COLO829 (cell line): ENCODE measurements around the gene USP5.
"Not testable (repeated sequence)": the region's sequence is repeated elsewhere in the genome, so short reads cannot be mapped to it uniquely, and the experiment has no call there.

Experiments used
- DNase-seq: peaks from one replicate; pipeline ENCODE4 v3.0.0; 2012; ENCODE audit warnings: low spot score

USP5 gene

DNA sequence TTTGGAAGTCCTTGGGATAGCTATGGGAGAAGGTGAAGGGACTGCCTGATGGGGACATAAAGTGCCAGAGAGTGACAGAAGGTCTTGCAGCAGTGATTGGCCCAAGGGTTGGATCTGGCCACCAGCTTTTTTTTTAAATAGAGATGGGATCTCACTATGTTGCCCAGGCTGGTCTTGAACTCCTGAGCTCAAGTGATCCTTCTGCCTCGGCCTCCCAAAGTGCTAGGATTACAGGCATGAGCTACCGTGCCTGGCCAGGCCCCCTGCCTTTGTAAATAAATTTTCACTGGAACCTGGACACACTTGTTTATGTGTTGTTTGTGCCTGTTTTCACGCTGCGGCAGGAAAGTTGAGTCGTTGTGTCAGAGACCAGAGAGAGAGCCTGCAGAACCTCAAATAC lies 13.4 kb downstream of the USP5 start:
- DNase-seq = not testable (repeated sequence)

DNA sequence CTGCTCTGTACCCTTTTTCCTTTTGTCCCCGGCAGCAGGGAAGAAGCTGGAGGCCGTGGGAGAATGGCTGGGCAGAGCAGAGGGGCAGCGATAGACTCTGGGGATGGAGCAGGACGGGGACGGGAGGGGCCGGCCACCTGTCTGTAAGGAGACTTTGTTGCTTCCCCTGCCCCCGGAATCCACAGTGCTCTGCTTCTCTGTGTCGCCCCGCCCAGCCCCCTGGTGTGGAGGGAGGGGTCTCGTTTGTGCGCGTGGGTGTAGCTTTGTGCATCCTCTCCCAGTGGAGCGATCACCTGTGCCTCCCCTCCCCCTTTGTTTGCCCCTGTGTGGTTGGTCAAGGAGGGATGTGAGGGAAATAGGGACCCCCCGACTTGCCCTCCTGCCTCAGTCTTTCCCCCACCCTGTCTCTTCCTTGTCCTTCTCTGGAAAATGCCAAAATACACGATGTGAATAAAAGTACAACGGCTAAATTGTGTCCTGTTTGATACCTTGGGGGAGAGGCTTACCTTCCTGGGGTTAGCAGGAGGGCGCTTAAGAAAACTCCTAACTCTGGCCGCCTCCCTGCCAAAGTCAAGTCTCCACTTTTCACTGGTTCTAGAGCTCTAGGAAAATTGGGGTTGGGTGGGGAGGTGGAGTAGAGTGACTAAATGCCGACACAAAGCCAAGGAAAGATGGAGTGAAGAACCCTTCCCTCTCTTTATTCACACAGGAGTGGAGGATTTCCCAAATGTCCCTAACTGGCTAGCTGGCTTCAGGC lies 14.4 kb downstream of the USP5 start:
- DNase-seq = no peak

DNA sequence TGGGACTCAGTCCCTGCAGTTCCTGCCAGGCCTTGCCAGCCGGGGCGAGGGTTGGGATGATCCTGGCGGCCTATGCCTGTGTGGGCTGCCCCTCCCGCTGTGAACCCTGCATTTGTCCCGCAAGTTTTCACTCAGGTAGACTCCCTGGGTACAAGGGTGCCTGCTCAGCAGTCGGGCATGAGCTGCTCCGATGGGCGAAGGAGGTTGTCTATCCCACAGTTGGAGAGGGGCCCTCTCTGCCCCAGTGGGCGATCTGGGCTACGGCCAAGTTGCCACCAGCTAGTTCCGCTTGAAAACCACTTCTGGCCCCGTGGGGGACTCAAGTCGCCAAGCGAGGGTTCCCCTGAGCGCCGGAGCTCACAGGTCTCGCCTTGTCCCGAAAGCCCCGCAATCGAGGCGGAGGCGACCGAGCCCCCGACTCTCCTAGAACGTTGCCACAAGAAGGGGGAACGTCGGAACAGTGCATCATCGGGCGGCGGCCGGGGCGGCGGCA lies 15.0 kb downstream of the USP5 start:
- no peak for DNase-seq

DNA sequence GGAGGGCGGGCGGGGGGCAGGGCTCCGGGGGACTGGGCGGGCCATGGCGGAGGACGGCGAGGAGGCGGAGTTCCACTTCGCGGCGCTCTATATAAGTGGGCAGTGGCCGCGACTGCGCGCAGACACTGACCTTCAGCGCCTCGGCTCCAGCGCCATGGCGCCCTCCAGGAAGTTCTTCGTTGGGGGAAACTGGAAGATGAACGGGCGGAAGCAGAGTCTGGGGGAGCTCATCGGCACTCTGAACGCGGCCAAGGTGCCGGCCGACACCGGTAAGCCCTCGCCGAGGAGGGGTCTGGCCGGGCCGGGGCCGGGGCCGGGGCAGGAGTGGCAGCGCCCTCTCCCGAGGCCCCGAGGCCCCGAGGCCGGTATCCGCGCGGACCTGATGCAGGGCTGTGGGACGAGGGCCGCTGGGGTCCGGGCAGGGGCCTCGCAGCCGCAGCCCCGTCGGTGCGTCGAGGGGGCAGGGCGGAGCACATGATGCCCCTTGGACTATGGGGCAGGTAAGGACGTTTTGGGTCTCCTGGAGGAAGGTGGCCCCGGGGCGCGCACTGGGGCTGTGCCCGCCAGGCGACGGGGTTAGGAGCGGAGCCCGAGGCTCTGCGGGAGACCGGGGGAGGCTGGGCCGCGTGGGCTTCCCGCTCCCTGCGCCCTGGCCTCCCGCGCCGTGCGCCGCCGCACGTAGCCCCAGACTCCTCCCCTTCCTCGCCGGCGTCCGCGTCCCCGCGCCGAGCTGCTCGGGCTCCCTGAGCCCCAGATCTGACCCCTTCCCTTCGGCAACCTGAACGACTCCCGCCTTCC lies 15.7 kb downstream of the USP5 start, which contains the start of gene TPI1:
Gene TPI1, plus strand, starts transcription at position 119 of the 798 bp plus-strand sequence. Its CDS starts 36 bp downstream, at position 155.
- peak; percentile 85 for DNase-seq

DNA sequence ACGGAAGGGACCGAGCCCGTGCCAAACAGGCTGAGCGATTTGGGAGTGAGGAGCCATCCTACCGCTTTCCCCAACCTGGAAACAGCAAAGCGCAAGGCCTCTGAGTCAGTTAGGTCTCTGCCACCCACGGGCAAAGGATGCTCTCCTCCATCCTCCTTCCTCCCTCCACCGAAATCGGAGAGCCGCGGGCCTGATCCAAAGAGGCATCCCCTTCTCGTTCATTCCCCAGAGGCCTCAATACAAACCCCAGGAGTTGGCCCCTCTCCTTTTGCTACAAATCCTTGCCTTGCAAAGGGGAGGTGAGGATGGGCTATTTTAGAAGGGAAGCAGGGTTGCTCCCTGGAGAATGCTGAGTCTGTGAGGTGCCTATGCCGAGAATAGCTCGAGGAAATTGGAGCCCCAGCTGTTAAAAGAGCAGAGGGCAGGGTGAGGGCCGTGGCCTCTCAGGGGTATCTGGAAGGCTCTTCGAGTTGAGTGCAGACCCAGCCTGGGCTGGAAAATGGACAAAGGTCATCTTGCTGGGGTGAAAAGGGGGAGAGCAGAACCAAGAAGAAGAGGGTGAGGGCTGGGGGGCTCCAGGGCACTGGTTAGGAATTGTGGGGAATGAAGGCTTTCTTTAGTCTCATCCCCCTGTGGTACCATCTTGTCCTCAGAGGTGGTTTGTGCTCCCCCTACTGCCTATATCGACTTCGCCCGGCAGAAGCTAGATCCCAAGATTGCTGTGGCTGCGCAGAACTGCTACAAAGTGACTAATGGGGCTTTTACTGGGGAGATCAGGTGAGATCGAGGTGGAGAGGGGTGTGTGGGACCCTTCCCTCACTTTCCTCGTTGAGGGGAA lies 16.5 kb downstream of the USP5 start:
- no peak for DNase-seq

DNA sequence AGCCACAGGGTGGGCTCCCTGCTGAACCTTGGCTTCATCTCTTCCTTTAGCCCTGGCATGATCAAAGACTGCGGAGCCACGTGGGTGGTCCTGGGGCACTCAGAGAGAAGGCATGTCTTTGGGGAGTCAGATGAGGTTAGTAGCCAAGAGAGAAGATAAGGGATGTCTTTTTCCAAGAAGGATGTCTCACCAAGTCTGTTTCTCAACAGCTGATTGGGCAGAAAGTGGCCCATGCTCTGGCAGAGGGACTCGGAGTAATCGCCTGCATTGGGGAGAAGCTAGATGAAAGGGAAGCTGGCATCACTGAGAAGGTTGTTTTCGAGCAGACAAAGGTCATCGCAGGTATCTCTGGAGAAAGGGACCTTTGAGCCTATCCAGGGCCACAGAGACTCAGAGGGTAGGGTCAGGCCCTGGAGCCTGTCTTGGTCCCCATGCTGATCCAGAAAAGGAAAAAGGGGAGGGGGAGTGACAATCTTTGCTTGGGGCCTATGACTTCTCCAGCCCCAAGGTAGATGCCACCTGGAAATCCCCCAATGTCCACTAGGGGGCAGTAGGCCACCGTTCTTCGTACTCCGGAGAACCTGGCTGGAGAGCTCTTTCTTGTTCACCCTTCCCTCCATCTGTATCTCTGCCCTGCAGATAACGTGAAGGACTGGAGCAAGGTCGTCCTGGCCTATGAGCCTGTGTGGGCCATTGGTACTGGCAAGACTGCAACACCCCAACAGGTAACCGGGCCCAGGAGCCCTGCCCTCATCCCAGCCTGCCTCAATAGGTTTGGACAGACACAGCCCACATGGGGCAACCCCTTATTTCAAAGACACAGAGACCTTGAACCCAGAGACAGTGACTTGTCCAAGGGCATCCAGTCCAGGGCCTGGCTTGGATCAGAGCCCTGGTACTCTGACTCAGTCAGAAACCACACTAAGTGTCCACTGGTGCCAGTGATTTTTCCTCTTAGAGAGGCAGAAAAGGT lies 17.4 kb downstream of the USP5 start:
- DNase-seq = peak; percentile 69

DNA sequence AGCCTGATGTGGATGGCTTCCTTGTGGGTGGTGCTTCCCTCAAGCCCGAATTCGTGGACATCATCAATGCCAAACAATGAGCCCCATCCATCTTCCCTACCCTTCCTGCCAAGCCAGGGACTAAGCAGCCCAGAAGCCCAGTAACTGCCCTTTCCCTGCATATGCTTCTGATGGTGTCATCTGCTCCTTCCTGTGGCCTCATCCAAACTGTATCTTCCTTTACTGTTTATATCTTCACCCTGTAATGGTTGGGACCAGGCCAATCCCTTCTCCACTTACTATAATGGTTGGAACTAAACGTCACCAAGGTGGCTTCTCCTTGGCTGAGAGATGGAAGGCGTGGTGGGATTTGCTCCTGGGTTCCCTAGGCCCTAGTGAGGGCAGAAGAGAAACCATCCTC lies 18.4 kb downstream of the USP5 start:
- not testable (repeated sequence) for DNase-seq

DNA sequence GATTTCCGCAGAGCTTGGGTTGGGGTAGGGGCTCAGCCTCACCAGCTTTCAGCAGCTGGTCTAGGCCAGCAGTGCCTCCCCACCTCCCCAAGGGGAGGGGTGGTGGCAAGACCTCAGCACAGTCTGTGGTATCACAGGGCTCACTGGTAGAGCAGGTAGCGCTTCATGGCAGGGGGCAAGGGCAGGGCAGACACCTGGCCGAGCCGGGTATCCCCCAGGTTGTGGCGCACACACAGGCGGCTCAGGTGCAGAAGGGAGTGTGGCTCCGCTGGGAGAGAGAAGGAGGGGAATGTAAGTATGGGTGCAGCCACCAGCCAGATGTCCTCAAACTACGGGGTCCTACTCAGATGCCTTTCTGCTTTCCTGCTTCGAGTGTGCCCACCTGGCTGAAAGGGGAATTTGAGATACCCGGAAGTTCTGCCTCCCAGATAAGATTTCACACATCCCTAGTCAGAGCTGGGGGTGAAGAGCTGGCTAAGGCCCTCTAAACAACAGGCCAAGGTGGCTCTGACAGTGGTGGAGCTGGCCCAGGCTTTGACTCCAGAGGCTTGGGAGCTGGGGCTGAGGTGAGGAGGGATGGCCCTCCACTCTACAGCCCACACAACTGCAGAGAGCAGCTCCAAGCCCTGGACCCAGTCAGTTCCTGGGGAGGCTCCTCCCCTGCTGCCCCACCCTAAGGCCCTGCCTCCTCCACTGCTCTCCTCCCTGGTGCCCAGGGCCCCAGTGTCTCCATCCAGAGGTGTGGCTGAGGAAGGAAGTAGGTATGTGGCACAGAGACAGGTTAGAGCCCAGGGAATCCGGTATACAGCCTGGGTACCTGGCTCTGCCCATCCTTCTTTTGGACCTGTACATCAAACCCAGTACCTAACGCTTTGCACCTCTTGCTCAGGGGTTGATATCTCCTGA lies 19.4 kb downstream of the USP5 start:
- DNase-seq = no peak

DNA sequence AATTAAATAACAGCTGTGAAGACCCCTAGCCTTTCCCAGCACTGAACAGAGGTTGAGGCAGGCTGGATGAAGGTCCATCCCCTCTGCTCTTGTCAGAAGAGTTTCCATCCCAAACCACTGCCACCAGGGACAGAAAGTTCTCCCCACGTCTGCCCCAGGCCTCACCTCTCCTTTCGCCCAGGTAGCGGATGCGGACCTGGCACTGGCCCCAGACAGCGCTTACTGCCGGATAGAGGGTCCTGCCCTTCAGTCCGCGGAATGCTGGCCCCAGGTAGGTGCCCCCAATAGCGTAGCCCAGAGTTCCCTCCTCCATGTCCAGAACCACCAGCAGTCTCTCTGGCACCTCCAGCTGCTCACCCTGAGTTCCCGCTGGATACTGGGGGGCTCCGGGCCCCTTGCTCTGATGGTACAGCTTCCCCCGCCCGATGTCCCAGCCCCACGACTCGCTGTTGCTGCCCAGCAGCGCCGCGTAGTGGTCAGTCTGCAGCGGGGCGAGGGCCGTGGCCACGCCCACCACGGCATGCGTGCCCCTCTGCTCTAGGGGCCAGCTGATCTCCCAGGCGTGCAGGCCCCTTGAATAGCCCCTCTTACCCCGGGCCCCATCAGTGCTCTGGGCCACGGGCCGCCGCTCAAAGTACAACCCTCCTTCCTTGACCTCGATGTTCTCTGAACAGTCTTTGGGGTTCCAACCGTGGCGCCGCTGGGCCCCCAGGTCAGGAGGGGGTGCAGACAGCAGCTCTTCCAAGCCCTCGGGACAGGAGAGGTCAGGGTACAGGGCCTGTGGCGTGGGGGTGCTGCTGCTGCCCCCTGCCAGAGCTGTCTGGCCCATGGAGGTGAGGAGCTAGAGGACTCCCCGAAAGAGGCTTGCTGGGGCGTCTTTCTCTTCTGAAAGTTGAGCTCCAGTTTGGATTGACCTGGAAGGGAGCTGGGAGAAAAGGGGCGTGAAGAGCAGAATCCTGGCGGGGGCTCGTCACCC lies 20.4 kb downstream of the USP5 start:
- peak; percentile 66 for DNase-seq

DNA sequence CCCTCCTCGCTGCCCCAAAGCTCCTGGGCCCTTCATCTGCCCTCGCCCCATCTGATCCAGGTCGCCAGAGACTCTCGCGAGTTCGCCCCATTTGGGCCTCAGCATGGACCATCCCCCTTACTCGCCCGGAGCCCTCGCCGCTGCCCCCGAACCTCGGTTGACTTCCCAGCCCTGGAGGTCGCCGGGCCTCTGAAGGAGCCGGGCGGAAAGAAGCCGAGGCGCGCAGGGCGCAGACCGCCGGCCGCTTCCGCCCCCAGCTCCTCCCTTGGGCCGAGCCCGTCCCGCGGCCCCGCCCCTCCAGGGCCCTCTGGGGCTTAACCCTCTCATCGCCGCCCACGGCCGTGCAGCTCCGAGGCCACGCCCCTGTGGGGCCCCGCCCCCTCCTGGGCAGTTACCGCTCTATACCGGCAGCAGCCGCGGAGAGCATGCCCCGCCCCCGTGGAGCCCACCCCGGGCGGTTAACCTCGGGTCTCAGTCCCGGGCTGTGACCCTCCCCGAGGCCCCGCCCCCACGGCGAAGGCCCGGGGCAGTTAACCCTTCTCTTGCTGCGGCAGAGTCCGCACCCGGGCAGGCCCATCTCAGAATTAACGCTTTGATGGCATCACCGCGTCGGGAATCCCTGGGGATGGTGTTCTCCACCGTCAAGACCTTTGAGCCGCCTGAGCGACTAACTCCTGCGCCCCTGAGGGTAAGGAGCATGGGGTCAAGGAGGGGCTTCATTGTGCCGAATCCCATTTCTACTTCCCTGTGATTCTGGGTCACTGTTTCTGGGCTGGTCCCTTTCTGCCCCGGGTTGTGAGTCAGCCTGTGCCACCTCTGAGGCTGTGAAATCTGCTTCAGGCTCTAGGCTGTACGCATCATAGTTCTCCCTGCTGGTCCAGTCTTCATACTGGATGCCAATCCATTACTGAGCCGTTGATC lies 21.4 kb downstream of the USP5 start, which contains the start of gene SPSB2:
Gene SPSB2, minus strand, starts transcription at position 210 of the 921 bp plus-strand sequence. CDS start 402 bp downstream, outside the sequence.
- DNase-seq = peak; percentile 92

DNA sequence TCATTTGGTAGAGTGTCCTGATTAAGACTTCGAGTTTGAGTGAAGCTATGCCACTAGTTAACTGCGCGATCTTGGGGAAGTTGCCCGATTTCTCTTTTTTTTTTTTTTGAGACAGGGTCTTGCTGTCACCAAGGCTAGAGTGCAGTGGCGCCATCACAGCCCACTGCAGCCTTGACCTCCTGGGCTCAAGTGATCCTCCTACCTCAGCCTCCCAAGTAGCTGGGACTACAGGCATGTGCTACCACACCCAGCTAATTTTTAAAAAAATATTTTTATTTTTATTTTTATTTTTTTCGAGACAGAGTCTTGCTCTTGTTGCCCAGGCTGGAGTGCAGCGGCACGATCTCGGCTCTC lies 22.0 kb downstream of the USP5 start:
- DNase-seq = not testable (repeated sequence)

DNA sequence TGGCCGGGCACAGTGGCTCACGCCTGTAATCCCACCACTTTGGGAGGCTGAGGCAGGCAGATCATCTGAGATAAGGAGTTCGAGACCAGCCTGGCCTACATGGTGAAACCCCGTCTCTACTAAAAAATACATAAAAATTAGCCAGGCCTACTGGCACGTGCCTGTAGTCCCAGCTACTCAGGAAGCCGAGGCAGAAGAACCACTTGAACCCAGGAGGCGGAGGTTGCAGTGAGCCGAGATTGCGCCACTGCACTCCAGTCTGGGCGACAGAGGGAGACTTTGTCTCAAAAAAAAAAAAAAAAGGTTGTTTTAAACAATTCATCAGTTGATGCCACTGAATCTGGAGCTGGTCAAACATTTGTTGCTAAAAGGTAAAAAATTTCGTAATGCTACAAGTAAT lies 27.9 kb downstream of the USP5 start:
- not testable (repeated sequence) for DNase-seq

DNA sequence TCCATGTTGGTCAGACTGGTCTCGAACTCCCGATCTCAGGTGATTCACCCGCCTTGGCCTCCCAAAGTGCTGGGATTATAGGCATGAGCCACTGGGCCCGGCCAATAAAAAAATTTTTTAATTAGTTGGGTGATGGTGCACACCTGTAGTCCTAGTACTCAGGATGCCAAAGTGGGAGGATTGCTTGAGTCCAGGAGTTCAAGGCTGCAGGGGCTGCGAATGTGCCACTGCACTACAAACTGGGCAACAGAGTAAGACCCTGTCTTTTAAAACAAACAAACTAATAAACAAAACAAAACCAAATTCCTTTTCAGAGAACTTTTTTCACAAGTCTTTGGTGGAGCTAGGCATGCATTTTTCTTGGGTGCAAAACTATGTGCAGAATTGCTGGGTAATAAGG lies 31.3 kb downstream of the USP5 start:
- DNase-seq = no peak

DNA sequence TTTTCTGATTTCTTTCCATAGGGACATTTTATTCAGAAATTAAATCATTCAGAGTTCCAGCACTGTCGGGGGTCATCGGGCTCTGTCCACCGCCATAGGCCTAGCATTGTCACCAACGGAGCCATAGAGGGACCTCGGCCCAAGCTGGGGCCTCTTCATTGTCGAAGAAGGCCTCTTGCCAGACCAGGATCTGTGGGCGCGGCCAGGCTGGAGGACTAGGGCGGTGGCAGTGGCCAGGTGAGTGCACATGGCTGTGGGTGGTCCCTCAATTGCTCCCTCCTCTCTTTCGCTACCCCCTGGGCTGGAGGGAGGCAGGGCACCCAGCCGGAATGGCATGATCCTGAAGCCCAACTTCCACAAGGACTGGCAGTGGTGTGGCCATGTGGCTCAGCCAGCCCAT lies 31.7 kb downstream of the USP5 start:
- no peak for DNase-seq

DNA sequence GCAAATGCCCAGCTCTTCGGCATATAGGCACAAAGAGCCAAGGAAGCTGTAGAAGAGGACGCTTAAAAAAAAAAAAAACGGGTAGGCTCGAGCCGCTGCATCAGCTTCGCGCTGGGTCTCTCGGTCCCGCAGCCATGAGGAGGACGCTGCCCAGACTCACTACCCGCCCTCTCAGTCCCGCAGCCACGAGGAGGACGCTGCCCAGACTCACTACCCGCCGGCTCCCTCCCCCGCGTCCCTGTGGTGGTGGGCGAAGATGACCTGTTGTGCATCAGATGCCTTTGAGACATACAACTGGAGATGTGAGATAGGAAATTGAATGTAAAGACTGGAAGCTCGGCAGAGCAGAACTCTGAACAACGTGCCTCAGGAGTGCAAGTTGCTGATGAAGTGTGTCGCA lies 32.6 kb downstream of the USP5 start:
- no peak for DNase-seq

DNA sequence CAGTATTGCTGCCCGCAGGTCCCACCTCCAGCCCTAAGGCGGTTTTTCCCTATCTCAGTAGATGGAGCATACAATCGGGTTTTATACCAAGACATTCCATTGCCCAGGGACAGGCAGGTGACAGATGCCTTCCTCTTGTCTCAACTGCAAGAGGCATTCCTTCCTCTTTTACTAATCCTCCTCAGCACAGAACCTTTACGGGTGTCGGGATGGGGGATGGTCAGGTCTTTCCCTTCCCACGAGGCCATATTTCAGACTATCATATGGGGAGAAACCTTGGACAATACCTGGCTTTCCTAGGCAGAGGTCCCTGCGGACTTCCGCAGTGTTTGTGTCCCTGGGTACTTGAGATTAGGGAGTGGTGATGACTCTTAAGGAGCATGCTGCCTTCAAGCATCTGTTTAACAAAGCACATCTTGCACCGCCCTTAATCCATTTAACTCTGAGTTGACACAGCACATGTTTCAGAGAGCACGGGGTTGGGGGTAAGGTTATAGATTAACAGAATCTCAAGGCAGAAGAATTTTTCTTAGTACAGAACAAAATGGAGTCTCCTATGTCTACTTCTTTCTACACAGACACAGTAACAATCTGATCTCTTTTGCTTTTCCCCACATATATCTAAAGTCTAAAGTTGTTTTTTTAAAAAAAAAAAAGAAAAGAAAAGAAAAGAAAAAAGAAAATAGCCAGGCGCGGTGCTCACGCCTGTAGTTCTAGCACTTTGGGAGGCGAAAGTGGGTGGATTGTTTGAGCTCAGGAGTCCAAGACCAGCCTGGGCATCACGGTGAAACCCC lies 34.5 kb downstream of the USP5 start:
- not testable (repeated sequence) for DNase-seq

DNA sequence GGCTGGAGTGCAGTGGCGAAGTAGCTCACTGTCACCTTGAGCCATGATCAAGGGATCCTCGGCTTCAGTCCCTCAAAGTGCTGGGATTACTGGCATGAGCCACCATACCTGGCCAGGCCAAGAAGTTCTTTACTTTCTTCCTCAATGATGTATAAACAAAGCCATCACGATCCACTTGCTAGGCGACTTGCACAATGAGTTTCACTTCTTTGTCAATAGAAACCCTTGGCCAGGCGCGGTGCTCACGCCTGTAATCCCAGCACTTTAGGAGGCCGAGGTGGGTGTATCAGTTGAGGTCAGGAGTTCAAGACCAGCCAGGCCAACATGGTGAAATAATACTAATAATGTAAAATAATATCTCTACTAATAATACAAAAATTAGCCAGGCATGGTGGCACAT lies 35.5 kb downstream of the USP5 start:
- no peak for DNase-seq
